Measurements from ENCODE around the gene ARFGAP3.

- TF ChIP-seq POLR2AphosphoS5 (IDR thresholded peaks at IDR 0.05; ENCODE audit: low read depth, low read length) (no peak), SIN3A (IDR thresholded peaks at IDR 0.05; ENCODE audit: borderline replicate concordance, low read depth, low read length) (no peak), TCF12 (IDR thresholded peaks at IDR 0.05) (no peak), EZH2phosphoT487 (IDR thresholded peaks at IDR 0.05; ENCODE audit: borderline replicate concordance, low read depth) (no peak), USF1 (IDR thresholded peaks at IDR 0.05; ENCODE audit: borderline replicate concordance, low read depth) (no peak), JUND (IDR thresholded peaks at IDR 0.05) (no peak), FOXM1 (IDR thresholded peaks at IDR 0.05; ENCODE audit: low read depth) (no peak), TAF1 (IDR thresholded peaks at IDR 0.05; ENCODE audit: borderline replicate concordance, low read depth, low read length) (no peak), RXRA (IDR thresholded peaks at IDR 0.05; ENCODE audit: borderline replicate concordance, low read depth) (no peak), MXI1 (IDR thresholded peaks at IDR 0.05; ENCODE audit: low read depth, low read length) (no peak), NRF1 (IDR thresholded peaks at IDR 0.05; ENCODE audit: low read depth, low read length) (no peak)
- TF ChIP-seq, protein P1, sequence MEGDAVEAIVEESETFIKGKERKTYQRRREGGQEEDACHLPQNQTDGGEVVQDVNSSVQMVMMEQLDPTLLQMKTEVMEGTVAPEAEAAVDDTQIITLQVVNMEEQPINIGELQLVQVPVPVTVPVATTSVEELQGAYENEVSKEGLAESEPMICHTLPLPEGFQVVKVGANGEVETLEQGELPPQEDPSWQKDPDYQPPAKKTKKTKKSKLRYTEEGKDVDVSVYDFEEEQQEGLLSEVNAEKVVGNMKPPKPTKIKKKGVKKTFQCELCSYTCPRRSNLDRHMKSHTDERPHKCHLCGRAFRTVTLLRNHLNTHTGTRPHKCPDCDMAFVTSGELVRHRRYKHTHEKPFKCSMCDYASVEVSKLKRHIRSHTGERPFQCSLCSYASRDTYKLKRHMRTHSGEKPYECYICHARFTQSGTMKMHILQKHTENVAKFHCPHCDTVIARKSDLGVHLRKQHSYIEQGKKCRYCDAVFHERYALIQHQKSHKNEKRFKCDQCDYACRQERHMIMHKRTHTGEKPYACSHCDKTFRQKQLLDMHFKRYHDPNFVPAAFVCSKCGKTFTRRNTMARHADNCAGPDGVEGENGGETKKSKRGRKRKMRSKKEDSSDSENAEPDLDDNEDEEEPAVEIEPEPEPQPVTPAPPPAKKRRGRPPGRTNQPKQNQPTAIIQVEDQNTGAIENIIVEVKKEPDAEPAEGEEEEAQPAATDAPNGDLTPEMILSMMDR (IDR thresholded peaks at IDR 0.05): no peak
- TF ChIP-seq, protein P2, sequence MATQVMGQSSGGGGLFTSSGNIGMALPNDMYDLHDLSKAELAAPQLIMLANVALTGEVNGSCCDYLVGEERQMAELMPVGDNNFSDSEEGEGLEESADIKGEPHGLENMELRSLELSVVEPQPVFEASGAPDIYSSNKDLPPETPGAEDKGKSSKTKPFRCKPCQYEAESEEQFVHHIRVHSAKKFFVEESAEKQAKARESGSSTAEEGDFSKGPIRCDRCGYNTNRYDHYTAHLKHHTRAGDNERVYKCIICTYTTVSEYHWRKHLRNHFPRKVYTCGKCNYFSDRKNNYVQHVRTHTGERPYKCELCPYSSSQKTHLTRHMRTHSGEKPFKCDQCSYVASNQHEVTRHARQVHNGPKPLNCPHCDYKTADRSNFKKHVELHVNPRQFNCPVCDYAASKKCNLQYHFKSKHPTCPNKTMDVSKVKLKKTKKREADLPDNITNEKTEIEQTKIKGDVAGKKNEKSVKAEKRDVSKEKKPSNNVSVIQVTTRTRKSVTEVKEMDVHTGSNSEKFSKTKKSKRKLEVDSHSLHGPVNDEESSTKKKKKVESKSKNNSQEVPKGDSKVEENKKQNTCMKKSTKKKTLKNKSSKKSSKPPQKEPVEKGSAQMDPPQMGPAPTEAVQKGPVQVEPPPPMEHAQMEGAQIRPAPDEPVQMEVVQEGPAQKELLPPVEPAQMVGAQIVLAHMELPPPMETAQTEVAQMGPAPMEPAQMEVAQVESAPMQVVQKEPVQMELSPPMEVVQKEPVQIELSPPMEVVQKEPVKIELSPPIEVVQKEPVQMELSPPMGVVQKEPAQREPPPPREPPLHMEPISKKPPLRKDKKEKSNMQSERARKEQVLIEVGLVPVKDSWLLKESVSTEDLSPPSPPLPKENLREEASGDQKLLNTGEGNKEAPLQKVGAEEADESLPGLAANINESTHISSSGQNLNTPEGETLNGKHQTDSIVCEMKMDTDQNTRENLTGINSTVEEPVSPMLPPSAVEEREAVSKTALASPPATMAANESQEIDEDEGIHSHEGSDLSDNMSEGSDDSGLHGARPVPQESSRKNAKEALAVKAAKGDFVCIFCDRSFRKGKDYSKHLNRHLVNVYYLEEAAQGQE (IDR thresholded peaks at IDR 0.05; ENCODE audit: low read depth, low read length): no peak
- TF ChIP-seq, protein P3, sequence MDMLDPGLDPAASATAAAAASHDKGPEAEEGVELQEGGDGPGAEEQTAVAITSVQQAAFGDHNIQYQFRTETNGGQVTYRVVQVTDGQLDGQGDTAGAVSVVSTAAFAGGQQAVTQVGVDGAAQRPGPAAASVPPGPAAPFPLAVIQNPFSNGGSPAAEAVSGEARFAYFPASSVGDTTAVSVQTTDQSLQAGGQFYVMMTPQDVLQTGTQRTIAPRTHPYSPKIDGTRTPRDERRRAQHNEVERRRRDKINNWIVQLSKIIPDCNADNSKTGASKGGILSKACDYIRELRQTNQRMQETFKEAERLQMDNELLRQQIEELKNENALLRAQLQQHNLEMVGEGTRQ (IDR thresholded peaks at IDR 0.05; ENCODE audit: borderline replicate concordance, low read depth, low read length): no peak
Measured at GRCh38 chr22:42787357-42787736, 69.7 kb downstream of the ARFGAP3 start.

All from SK-N-SH (cell line).